ENCODE measurements around the gene ZBTB33. TPM values are rescaled to one million over a fixed set of nuclear protein-coding genes. Genes with fewer than 3 reads are reported as not detected.

Gene ZBTB33
- total and polyA plus RNA-seq, 2 of the 13 experiments (the other 11 are each of a cell fraction or from before 2014, with no cell fraction given): 6.5 to 20.2 TPM

GRCh38 chrX:120244735-120245498 lies 5.7 kb upstream of the ZBTB33 start (continued):
- TF ChIP-seq TMF1 (CRISPR knock-in tag; IDR thresholded peaks at IDR 0.05; ENCODE audit: low read depth) (no peak), ZFP37 (CRISPR knock-in tag; IDR thresholded peaks at IDR 0.05; ENCODE audit: borderline replicate concordance) (no peak), REPIN1 (CRISPR knock-in tag; IDR thresholded peaks at IDR 0.05; ENCODE audit: borderline replicate concordance, low read depth) (no peak), ZBTB21 (CRISPR knock-in tag; IDR thresholded peaks at IDR 0.05) (no peak), ZNF607 (CRISPR knock-in tag; IDR thresholded peaks at IDR 0.05; ENCODE audit: borderline replicate concordance) (no peak), THAP11 (CRISPR knock-in tag; IDR thresholded peaks at IDR 0.05) (peak; percentile 89), ZNF704 (CRISPR knock-in tag; IDR thresholded peaks at IDR 0.05; ENCODE audit: borderline replicate concordance) (no peak), DZIP1 (CRISPR knock-in tag; IDR thresholded peaks at IDR 0.05) (no peak), BCL3 (CRISPR knock-in tag; IDR thresholded peaks at IDR 0.05) (0 out of 2 replicates have a peak, but pooled peaks have one; percentile 51), TARDBP (CRISPR knock-in tag; IDR thresholded peaks at IDR 0.05) (peak; percentile 21; the same call in 1 of the 2 replicates), TIGD3 (CRISPR knock-in tag; IDR thresholded peaks at IDR 0.05; ENCODE audit: borderline replicate concordance) (no peak), PHF5A (CRISPR knock-in tag; IDR thresholded peaks at IDR 0.05; ENCODE audit: low read depth, unreplicated experiment) (no peak), ZBED4 (CRISPR knock-in tag; IDR thresholded peaks at IDR 0.05; ENCODE audit: borderline replicate concordance) (no peak), MEIS2 (CRISPR knock-in tag; IDR thresholded peaks at IDR 0.05) (0 out of 2 replicates have a peak, but pooled peaks have one; percentile 48), MTA3 (CRISPR knock-in tag; IDR thresholded peaks at IDR 0.05) (no peak)
- TF ChIP-seq, protein P1, sequence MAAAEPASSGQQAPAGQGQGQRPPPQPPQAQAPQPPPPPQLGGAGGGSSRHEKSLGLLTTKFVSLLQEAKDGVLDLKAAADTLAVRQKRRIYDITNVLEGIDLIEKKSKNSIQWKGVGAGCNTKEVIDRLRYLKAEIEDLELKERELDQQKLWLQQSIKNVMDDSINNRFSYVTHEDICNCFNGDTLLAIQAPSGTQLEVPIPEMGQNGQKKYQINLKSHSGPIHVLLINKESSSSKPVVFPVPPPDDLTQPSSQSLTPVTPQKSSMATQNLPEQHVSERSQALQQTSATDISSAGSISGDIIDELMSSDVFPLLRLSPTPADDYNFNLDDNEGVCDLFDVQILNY (CRISPR knock-in tag; conservative IDR thresholded peaks at IDR 0.05): no peak

Measured in HepG2 (cell line).